ENCODE measurements around the gene STRN4. TPM values are rescaled to one million over a fixed set of nuclear protein-coding genes. Genes with fewer than 3 reads are reported as not detected.

The STRN4 gene
- polyA plus RNA-seq, 1 donor from 2014 or later, result 153 TPM

DNA sequence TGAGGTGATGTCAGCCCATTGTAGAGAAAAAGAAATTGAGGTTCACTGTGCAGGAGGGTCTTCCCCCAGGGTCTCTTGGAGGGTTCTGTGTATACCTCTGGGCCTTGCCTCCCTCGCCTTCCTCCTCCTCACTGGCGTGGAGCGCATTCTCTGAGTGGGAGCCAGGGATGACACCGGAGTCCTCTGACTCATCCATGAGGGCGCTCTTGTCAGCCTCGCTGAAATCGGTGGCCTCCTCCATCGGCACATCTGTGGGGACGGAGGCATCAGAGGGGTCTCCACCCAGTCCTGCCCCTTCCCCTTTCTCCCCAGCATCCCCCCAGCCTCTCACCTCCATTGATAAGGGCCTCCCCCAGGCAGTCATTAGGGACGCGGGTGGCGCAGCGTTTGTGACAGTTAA, 45.5 kb downstream of the STRN4 start:
- no peak for TF ChIP-seq POLR2AphosphoS5 (IDR thresholded peaks at IDR 0.05)
- no peaks in the 10 kb centered on the region for H3K9me3 ChIP-seq (ENCODE audit: low read length)
- no peaks in the 10 kb centered on the region for H3K9me2 ChIP-seq (ENCODE audit: insufficient read depth, low read length)
- no peak overlapping the region for H3K4me3 ChIP-seq (ENCODE audit: low read length)
- no peaks in the 10 kb centered on the region for H3F3A ChIP-seq (ENCODE audit: insufficient read depth, low read length, poor library complexity, severe bottlenecking)
- no peak overlapping the region for H3K4me2 ChIP-seq (ENCODE audit: low read length)
- H3K9ac ChIP-seq (ENCODE audit: low read length), result no peak overlapping the region
- no peaks in the 10 kb centered on the region for H3K27me3 ChIP-seq (ENCODE audit: insufficient read depth, low read depth, low read length)
- no peaks in the 10 kb centered on the region for H3K79me2 ChIP-seq (replicated peaks; ENCODE audit: insufficient read depth, low read length)
- H3K36me3 ChIP-seq (ENCODE audit: insufficient read depth, low read length), result peaks cover 4% of the 10 kb centered on the region
- H4K20me1 ChIP-seq (ENCODE audit: insufficient read depth), result no peaks in the 10 kb centered on the region
- H3K27ac ChIP-seq (ENCODE audit: low read length), result no peak overlapping the region
- no peak overlapping the region for H2AFZ ChIP-seq (ENCODE audit: low read depth, low read length)

- no peaks in the 10 kb centered on the region for H4K20me1 ChIP-seq (ENCODE audit: insufficient read depth)
- no peaks in the 10 kb centered on the region for H3K79me2 ChIP-seq (replicated peaks; ENCODE audit: insufficient read depth, low read length)
- TF ChIP-seq RAD21 (conservative IDR thresholded peaks at IDR 0.05) (no peak), REST (IDR thresholded peaks at IDR 0.05; ENCODE audit: borderline replicate concordance) (no peak), EP300 (conservative IDR thresholded peaks at IDR 0.05; ENCODE audit: poor library complexity, severe bottlenecking) (no peak), MXI1 (conservative IDR thresholded peaks at IDR 0.05; ENCODE audit: poor library complexity, severe bottlenecking) (no peak), EZH2 (IDR thresholded peaks at IDR 0.05; ENCODE audit: borderline replicate concordance, insufficient read depth, low read length, poor library complexity, severe bottlenecking) (no peak), CTCF (IDR thresholded peaks at IDR 0.05; ENCODE audit: poor library complexity, severe bottlenecking) (no peak), TAF1 (IDR thresholded peaks at IDR 0.05; ENCODE audit: low read depth) (no peak), SMC3 (conservative IDR thresholded peaks at IDR 0.05; ENCODE audit: poor library complexity) (no peak), POLR2AphosphoS5 (IDR thresholded peaks at IDR 0.05) (no peak)
- H3K9me2 ChIP-seq (ENCODE audit: insufficient read depth, low read length), result no peaks in the 10 kb centered on the region
- no peak overlapping the region for H2AFZ ChIP-seq (ENCODE audit: low read depth, low read length)
- H3K4me3 ChIP-seq (ENCODE audit: low read length), result no peak overlapping the region
- no peaks in the 10 kb centered on the region for H3K9me3 ChIP-seq (ENCODE audit: low read length)
- H3K36me3 ChIP-seq (ENCODE audit: insufficient read depth, low read length), result peaks cover 4% of the 10 kb centered on the region
- no peaks in the 10 kb centered on the region for H3K27me3 ChIP-seq (ENCODE audit: insufficient read depth, low read depth, low read length)
- H3F3A ChIP-seq (ENCODE audit: insufficient read depth, low read length, poor library complexity, severe bottlenecking), result no peaks in the 10 kb centered on the region
- no peak overlapping the region for H3K4me2 ChIP-seq (ENCODE audit: low read length)
- H3K9ac ChIP-seq (ENCODE audit: low read length), result no peak overlapping the region
- H3K27ac ChIP-seq (ENCODE audit: low read length), result no peak overlapping the region
Measured at GRCh38 chr19:46698395-46699321, 47.6 kb downstream of the STRN4 start.

Measured in neural cell (in vitro differentiated cells).